Keratinocyte (primary cell): ENCODE results near the gene TOX2. TPM values are rescaled to one million over a fixed set of nuclear protein-coding genes. Genes with fewer than 3 reads are reported as not detected.

Source experiments
- DNase-seq: peaks from one replicate; pipeline ENCODE4 v3.0.0-alpha.2; 2011; ENCODE audit warnings: low read depth, missing footprints, low spot score
- FAIRE-seq: peaks from 2 replicates; lab custom pipeline; 2011; peaks lifted over from hg19 to GRCh38; lab: Jason Lieb, UNC
- H2AFZ ChIP-seq: 2 replicates; pipeline ENCODE4 v1.6.0; 2012; ENCODE audit warnings: low read length, control low read depth, inconsistent platforms; ENCODE audit not compliant: control insufficient read depth
- H3K27ac ChIP-seq: 2 replicates; pipeline ENCODE4 v1.5.1; 2011; ENCODE audit warnings: low read length; ENCODE audit not compliant: control insufficient read depth, insufficient read depth
- H3K27me3 ChIP-seq: 3 replicates; pipeline ENCODE4 v1.6.0; 2011; ENCODE audit warnings: low read length; ENCODE audit not compliant: control insufficient read depth, insufficient read depth; ENCODE audit errors: extremely low read depth
- H3K36me3 ChIP-seq, 2 experiments: 2 replicates in 1 of 2; 3 replicates in 1 of 2; pipeline ENCODE4 v1.5.1; 2011; ENCODE audit warnings: low read length in 2 of 2, mild to moderate bottlenecking in 1 of 2; ENCODE audit not compliant: control insufficient read depth in 2 of 2, insufficient read depth in 2 of 2; ENCODE audit errors: extremely low read depth in 1 of 2
- H3K4me1 ChIP-seq: 3 replicates; pipeline ENCODE4 v1.5.1; 2011; ENCODE audit warnings: low read length; ENCODE audit not compliant: control insufficient read depth, insufficient read depth; ENCODE audit errors: extremely low read depth
- H3K4me2 ChIP-seq: 3 replicates; pipeline ENCODE4 v1.6.0; 2011; ENCODE audit warnings: low read depth, low read length; ENCODE audit not compliant: control insufficient read depth, insufficient read depth; ENCODE audit errors: extremely low read depth
- H3K4me3 ChIP-seq, 3 experiments: fragments of 200-600 bp in 1 of 3; sonication (generic) in 1 of 3; 2 replicates in 2 of 3; 3 replicates in 1 of 3; pipeline ENCODE4 v1.5.1; 2011 to 2016; ENCODE audit warnings: low read length in 3 of 3, mild to moderate bottlenecking in 3 of 3, control low read depth in 2 of 3, inconsistent platforms in 1 of 3, low read depth in 1 of 3, mixed read lengths in 1 of 3, mixed run types in 1 of 3, moderate library complexity in 1 of 3; ENCODE audit not compliant: control insufficient read depth in 2 of 3, insufficient read depth in 2 of 3; ENCODE audit errors: extremely low read depth in 1 of 3
- H3K79me2 ChIP-seq: 2 replicates; pipeline ENCODE4 v1.6.0; 2012; ENCODE audit warnings: low read length; ENCODE audit not compliant: control insufficient read depth, insufficient read depth
- H3K9ac ChIP-seq: 3 replicates; pipeline ENCODE4 v1.6.0; 2011; ENCODE audit warnings: low read length; ENCODE audit not compliant: control insufficient read depth, insufficient read depth; ENCODE audit errors: extremely low read depth
- H3K9me1 ChIP-seq: 3 replicates; pipeline ENCODE4 v1.6.0; 2011; ENCODE audit warnings: low read length; ENCODE audit not compliant: control insufficient read depth, insufficient read depth; ENCODE audit errors: extremely low read depth
- H3K9me3 ChIP-seq: 2 replicates; pipeline ENCODE4 v1.5.1; 2012; ENCODE audit warnings: low read depth, low read length; ENCODE audit not compliant: control insufficient read depth
- H4K20me1 ChIP-seq: 3 replicates; pipeline ENCODE4 v1.6.0; 2011; ENCODE audit warnings: low read length; ENCODE audit not compliant: control insufficient read depth, insufficient read depth; ENCODE audit errors: extremely low read depth
- CTCF ChIP-seq, 3 experiments: IDR thresholded peaks in 1 of 3; conservative IDR thresholded peaks in 1 of 3; optimal IDR thresholded peaks in 1 of 3; 2 replicates in 2 of 3; 3 replicates in 1 of 3; pipeline versions ENCODE3 to v1.5.1; 2011; ENCODE audit warnings: low read length in 3 of 3, mild to moderate bottlenecking in 3 of 3, moderate library complexity in 2 of 3, control low read depth in 1 of 3, inconsistent platforms in 1 of 3; ENCODE audit not compliant: insufficient read depth in 2 of 3; ENCODE audit errors: extremely low read depth in 1 of 3
- EZH2 ChIP-seq: IDR thresholded peaks from one replicate; pipeline ENCODE4 v1.6.1; 2012; ENCODE audit warnings: inconsistent platforms, mild to moderate bottlenecking, low read length, moderate library complexity
- dilution Hi-C: fragments of 300-500 bp; cut with MboI; formaldehyde crosslinking; loops from one replicate; pipeline ENCODE4 v1.7.0; 2020; ENCODE audit warnings: low sequenced_read_pairs; ENCODE audit not compliant: extremely low pct_ligation_motif_present
- polyA plus RNA-seq, 5 experiments: library from polyadenylated mRNA; depleted of rRNA in 3 of 5; stranded (reverse) in 3 of 5; stranded (forward) in 1 of 5; unstranded in 1 of 5; fragments of >200 nt; gene quantifications; 1 replicate in 1 of 5; 2 replicates in 3 of 5; 3 replicates in 1 of 5; pipeline versions ENCODE4 v1.2.1 to v1.2.3, GENCODE V29; 2011 to 2012; ENCODE audit warnings: missing spikeins in 2 of 5, low read depth in 1 of 5, low replicate concordance in 1 of 5

TOX2 gene
- polyA plus RNA-seq, 1 donor (not counting 4 experiments of a cell fraction or from before 2014, with no cell fraction given), result 0.20 TPM

GRCh38 chr20:44104798-44105517 lies 190.3 kb downstream of the TOX2 start:
- H3K27me3 ChIP-seq, result peaks cover 6% of the 10 kb centered on the region
- no peaks in the 10 kb centered on the region for H3K79me2 ChIP-seq
- TF ChIP-seq CTCF (optimal IDR thresholded peaks at IDR 0.05 in 1 of 3, IDR thresholded peaks at IDR 0.05 in 1 of 3, conservative IDR thresholded peaks at IDR 0.05 in 1 of 3; ENCODE audit: extremely low read depth in 1 of 3, insufficient read depth in 2 of 3, low read length in 3 of 3) (no peak), EZH2 (no peak)
- H3K4me2 ChIP-seq, result peak overlapping the region; percentile 1
- H2AFZ ChIP-seq, result no peak overlapping the region
- no peaks in the 10 kb centered on the region for H4K20me1 ChIP-seq
- DNase-seq (no peak), FAIRE-seq (peak; percentile 52)
- H3K4me3 ChIP-seq, result no peak overlapping the region
- no peak overlapping the region for H3K27ac ChIP-seq
- peaks cover 9% of the 10 kb centered on the region for H3K4me1 ChIP-seq
- peaks cover 5% of the 10 kb centered on the region for H3K9me3 ChIP-seq
- H3K9me1 ChIP-seq, result no peaks in the 10 kb centered on the region
- H3K9ac ChIP-seq, result no peak overlapping the region
- no peaks in the 10 kb centered on the region for H3K36me3 ChIP-seq
- dilution Hi-C loops, result loop anchor here (10.0 kb wide), 1 partner anchor 90 kb away; no protein-coding TSS in a partner anchor

GRCh38 chr20:44106615-44107014 lies 192.0 kb downstream of the TOX2 start:
- Histone ChIP-seq H3K9me1 (no peaks in the 10 kb centered on the region), H3K27me3 (peaks cover 6% of the 10 kb centered on the region), H3K4me2 (no peak overlapping the region), H3K4me1 (peaks cover 11% of the 10 kb centered on the region), H3K79me2 (no peaks in the 10 kb centered on the region), H3K36me3 (no peaks in the 10 kb centered on the region), H2AFZ (no peak overlapping the region), H3K9ac (no peak overlapping the region), H4K20me1 (no peaks in the 10 kb centered on the region), H3K9me3 (peaks cover 5% of the 10 kb centered on the region), H3K4me3 (no peak overlapping the region), H3K27ac (no peak overlapping the region)
- no peak for FAIRE-seq
- no peak for DNase-seq
- no peak for TF ChIP-seq CTCF (optimal IDR thresholded peaks at IDR 0.05 in 1 of 3, IDR thresholded peaks at IDR 0.05 in 1 of 3, conservative IDR thresholded peaks at IDR 0.05 in 1 of 3; ENCODE audit: extremely low read depth in 1 of 3, insufficient read depth in 2 of 3, low read length in 3 of 3)
- dilution Hi-C loops, result loop anchor here (10.0 kb wide), 1 partner anchor 88 kb away; no protein-coding TSS in a partner anchor
